Posterior vena cava (tissue), 2 donors: Measurements from ENCODE around the gene TOMM7. TPM values are rescaled to one million over a fixed set of nuclear protein-coding genes. Genes with fewer than 3 reads are reported as not detected.

Experiments used
- total RNA-seq, 2 donors: library from RNA; stranded (reverse); fragmentation: NEBNext Ultra II Directional; extraction: Animal tissue kit (Norgen Biotek cat#: 25700); gene quantifications; one replicate each; pipeline ENCODE4 v1.2.1, GENCODE V29; 2021
- donor health status: DM: yes; HTN: yes; CAD: no.
- donor health status: DM: yes; HTN: yes; CAD: no.

The TOMM7 gene
- total RNA-seq, 2 donors from 2014 or later, result 227 to 235 TPM

Other genes starting within 250 kb of the TOMM7 start
- 10 to 100 TPM in 1 of 2 donors, 1 to 10 TPM in 1; 2.4 to 65.6 TPM for gene IL6, start 95.6 kb downstream of the TOMM7 start, total RNA-seq
- gene HYCC1, start 191.3 kb upstream of the TOMM7 start, total RNA-seq, result 100 to 1,000 TPM in 1 of 2 donors, 10 to 100 TPM in 1; 76.4 to 112 TPM